Tibial artery (tissue), 4 donors: ENCODE measurements around the gene CDKN1A.

Source experiments
- DNase-seq, 2 donors: peaks; one replicate each; pipeline ENCODE4 v3.0.0-alpha.2; 2019
- H3K27ac ChIP-seq, 2 donors: fragments of 200-600 bp; sonication (generic) in 1 of 2; 1 replicate in 1 of 2; 2 replicates in 1 of 2; pipeline ENCODE4 v1.5.1; 2018 to 2019; ENCODE audit warnings: mild to moderate bottlenecking in 1 of 2
- H3K27me3 ChIP-seq, 2 donors: fragments of 200-600 bp; sonication (generic) in 1 of 2; one replicate each; pipeline versions ENCODE4 v1.5.1 to v1.6.0; 2016 to 2019
- H3K36me3 ChIP-seq, 3 donors: fragments of 200-600 bp; sonication (generic) in 2 of 3; one replicate each; pipeline ENCODE4 v1.5.1; 2016 to 2019; ENCODE audit warnings: mild to moderate bottlenecking in 2 of 3
- H3K4me1 ChIP-seq, 4 donors: fragments of 200-600 bp; sonication (generic) in 2 of 4; 1 replicate in 3 of 4; 2 replicates in 1 of 4; pipeline ENCODE4 v1.5.1; 2016 to 2019
- H3K4me3 ChIP-seq, 2 donors: fragments of 200-600 bp; sonication (generic) in 1 of 2; 1 replicate in 1 of 2; 2 replicates in 1 of 2; pipeline ENCODE4 v1.5.1; 2018 to 2019; ENCODE audit warnings: mild to moderate bottlenecking in 2 of 2
- H3K9me3 ChIP-seq, 3 donors: fragments of 200-600 bp; sonication (generic) in 1 of 3; one replicate each; pipeline ENCODE4 v1.5.1; 2016 to 2019
- CTCF ChIP-seq, 2 experiments: fragments of 200-600 bp in 1 of 2; fragments of 450-650 bp in 1 of 2; IDR thresholded peaks; one replicate each; pipeline ENCODE4 v1.5.1; 2017 to 2019; ENCODE audit warnings: antibody characterized with exemption in 2 of 2, mild to moderate bottlenecking in 1 of 2, moderate library complexity in 1 of 2
- intact Hi-C: fragments of 100-400 bp; cut with DNase I; formaldehyde crosslinking; loops from one replicate; pipeline ENCODE4 v1.15.0; 2023; ENCODE audit warnings: low total_unique reads

CDKN1A gene

GRCh38 chr6:36724514-36725390 lies 46.2 kb downstream of the CDKN1A start:
- no peaks in the 10 kb centered on the region for H3K9me3 ChIP-seq
- peak; percentile 44 to 61 for TF ChIP-seq CTCF (IDR thresholded peaks at IDR 0.05)
- H3K27me3 ChIP-seq: no peaks in the 10 kb centered on the region
- DNase-seq: peak; percentile 68 to 76
- peaks cover 0 to 14% (median 0%) of the 10 kb centered on the region in 4 donors for H3K4me1 ChIP-seq
- no peak overlapping the region for H3K4me3 ChIP-seq
- H3K27ac ChIP-seq: no peak overlapping the region
- no peaks in the 10 kb centered on the region for H3K36me3 ChIP-seq
- intact Hi-C loops: no loop called here

- peaks cover 0 to 14% (median 0%) of the 10 kb centered on the region in 4 donors for H3K4me1 ChIP-seq
- H3K27ac ChIP-seq: no peak overlapping the region
- H3K27me3 ChIP-seq: no peaks in the 10 kb centered on the region
- no peaks in the 10 kb centered on the region for H3K9me3 ChIP-seq
- DNase-seq: no peak
- no peaks in the 10 kb centered on the region for H3K36me3 ChIP-seq
- intact Hi-C loops: no loop called here
- H3K4me3 ChIP-seq: no peak overlapping the region
- no peak for TF ChIP-seq CTCF (IDR thresholded peaks at IDR 0.05)
These were observed 47.1 kb downstream of the CDKN1A start for GRCh38 chr6:36725581-36725980.

GRCh38 chr6:36727505-36728021 lies 49.0 kb downstream of the CDKN1A start:
- DNase-seq: no peak
- intact Hi-C loops: no loop called here

GRCh38 chr6:36728289-36729160 lies 50.0 kb downstream of the CDKN1A start:
- H3K9me3 ChIP-seq: no peaks in the 10 kb centered on the region
- no peaks in the 10 kb centered on the region for H3K27me3 ChIP-seq
- peaks cover 0 to 14% (median 0%) of the 10 kb centered on the region in 4 donors for H3K4me1 ChIP-seq
- no peak overlapping the region for H3K4me3 ChIP-seq
- H3K27ac ChIP-seq: no peak overlapping the region
- no peaks in the 10 kb centered on the region for H3K36me3 ChIP-seq
- intact Hi-C loops: no loop called here
- no peak for TF ChIP-seq CTCF (IDR thresholded peaks at IDR 0.05)
- no peak for DNase-seq

More at GRCh38 chr6:36727505-36728021, 49.0 kb downstream of the CDKN1A start:
- TF ChIP-seq CTCF (IDR thresholded peaks at IDR 0.05): no peak
- no peak overlapping the region for H3K27ac ChIP-seq
- H3K27me3 ChIP-seq: no peaks in the 10 kb centered on the region
- H3K4me3 ChIP-seq: no peak overlapping the region
- no peaks in the 10 kb centered on the region for H3K36me3 ChIP-seq
- no peaks in the 10 kb centered on the region for H3K9me3 ChIP-seq
- H3K4me1 ChIP-seq: peaks cover 0 to 14% (median 0%) of the 10 kb centered on the region in 4 donors

GRCh38 chr6:36729161-36729524 lies 50.6 kb downstream of the CDKN1A start:
- Histone ChIP-seq H3K27me3 (no peaks in the 10 kb centered on the region), H3K27ac (no peak overlapping the region), H3K4me1 (peaks cover 0 to 14% (median 0%) of the 10 kb centered on the region in 4 donors), H3K4me3 (no peak overlapping the region), H3K9me3 (no peaks in the 10 kb centered on the region), H3K36me3 (no peaks in the 10 kb centered on the region)
- no peak for TF ChIP-seq CTCF (IDR thresholded peaks at IDR 0.05)
- intact Hi-C loops: no loop called here
- no peak for DNase-seq
